Stimulated activated memory B cell treated with anti-CD40 and anti-IgM and Interleukin-4, amounts not matched to agents 10 μg/mL and 1 μg/mL and 100 μg/mL, for 72 hours (primary cell): ENCODE measurements around the gene ANKFY1.

Experiments
- ATAC-seq: fragments of 150-1000 bp; cut with Tn5 transposase; 2 replicates; pipeline ENCODE4 v1.10.0; 2021
- H3K27ac Mint-ChIP-seq: one replicate; pipeline ENCODE4 v1.8.0; 2022; ENCODE audit warnings: mild to moderate bottlenecking, mixed read lengths
- H3K27me3 Mint-ChIP-seq: one replicate; pipeline ENCODE4 v1.8.0; 2022; ENCODE audit warnings: mixed read lengths
- H3K36me3 Mint-ChIP-seq: one replicate; pipeline ENCODE4 v1.8.0; 2022; ENCODE audit warnings: mixed read lengths
- H3K4me1 Mint-ChIP-seq: one replicate; pipeline ENCODE4 v1.8.0; 2022; ENCODE audit warnings: mixed read lengths
- H3K4me3 Mint-ChIP-seq: one replicate; pipeline ENCODE4 v1.8.0; 2022; ENCODE audit warnings: mild to moderate bottlenecking, moderate library complexity, mixed read lengths
- H3K9me3 Mint-ChIP-seq: one replicate; pipeline ENCODE4 v1.8.0; 2022; ENCODE audit warnings: mixed read lengths

Gene ANKFY1

GRCh38 chr17:4120332-4120731 is 143.4 kb downstream of the ANKFY1 start:
- H3K27me3 Mint-ChIP-seq = no peaks in the 10 kb centered on the region
- no peaks in the 10 kb centered on the region for H3K9me3 Mint-ChIP-seq
- H3K36me3 Mint-ChIP-seq = peaks cover 48% of the 10 kb centered on the region
- H3K4me1 Mint-ChIP-seq = peaks cover 6% of the 10 kb centered on the region
- H3K27ac Mint-ChIP-seq = no peak overlapping the region
- no peak overlapping the region for H3K4me3 Mint-ChIP-seq
- ATAC-seq = no peak

- no peaks in the 10 kb centered on the region for H3K4me1 Mint-ChIP-seq
- H3K27me3 Mint-ChIP-seq = no peaks in the 10 kb centered on the region
- no peak for ATAC-seq
- no peak overlapping the region for H3K27ac Mint-ChIP-seq
- H3K4me3 Mint-ChIP-seq = no peak overlapping the region
- peaks cover 47% of the 10 kb centered on the region for H3K36me3 Mint-ChIP-seq
- H3K9me3 Mint-ChIP-seq = no peaks in the 10 kb centered on the region
Observed at GRCh38 chr17:4119299-4119698, 144.5 kb downstream of the ANKFY1 start.

- Mint-ChIP-seq H3K9me3 (no peaks in the 10 kb centered on the region), H3K36me3 (peaks cover 48% of the 10 kb centered on the region), H3K27me3 (no peaks in the 10 kb centered on the region)
Observed at GRCh38 chr17:4118015-4118743, 145.6 kb downstream of the ANKFY1 start.

GRCh38 chr17:4116516-4116915 is 147.3 kb downstream of the ANKFY1 start:
- Mint-ChIP-seq H3K9me3 (no peaks in the 10 kb centered on the region), H3K4me3 (no peak overlapping the region), H3K27ac (no peak overlapping the region), H3K36me3 (peaks cover 46% of the 10 kb centered on the region), H3K27me3 (no peaks in the 10 kb centered on the region), H3K4me1 (no peaks in the 10 kb centered on the region)
- no peak for ATAC-seq

More at GRCh38 chr17:4118015-4118743, 145.6 kb downstream of the ANKFY1 start:
- Mint-ChIP-seq H3K27ac (no peak overlapping the region), H3K4me3 (no peak overlapping the region), H3K4me1 (no peaks in the 10 kb centered on the region)
- ATAC-seq = no peak
